ENCODE measurements around the gene ABCB8.
"Not testable (repeated sequence)": the region's sequence is repeated elsewhere in the genome, so short reads cannot be mapped to it uniquely, and the experiment has no call there.

The ABCB8 gene

DNA sequence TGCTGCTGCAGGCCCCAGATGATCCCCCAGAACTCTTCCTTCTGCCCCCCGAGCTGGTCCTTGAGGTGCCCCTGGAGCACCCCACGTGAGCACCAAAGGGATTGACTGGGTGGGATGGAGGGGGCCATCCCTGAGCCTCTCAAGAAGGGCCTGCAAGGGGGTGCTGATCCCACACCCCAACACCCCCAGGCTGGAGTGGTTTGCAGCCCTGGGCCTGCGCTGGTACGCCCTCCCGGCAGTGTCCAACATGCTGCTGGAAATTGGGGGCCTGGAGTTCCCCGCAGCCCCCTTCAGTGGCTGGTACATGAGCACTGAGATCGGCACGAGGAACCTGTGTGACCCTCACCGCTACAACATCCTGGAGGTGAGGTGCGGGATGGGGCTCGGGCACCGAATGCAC, 29.2 kb upstream of the ABCB8 start:
- DNase-seq: no peak

DNA sequence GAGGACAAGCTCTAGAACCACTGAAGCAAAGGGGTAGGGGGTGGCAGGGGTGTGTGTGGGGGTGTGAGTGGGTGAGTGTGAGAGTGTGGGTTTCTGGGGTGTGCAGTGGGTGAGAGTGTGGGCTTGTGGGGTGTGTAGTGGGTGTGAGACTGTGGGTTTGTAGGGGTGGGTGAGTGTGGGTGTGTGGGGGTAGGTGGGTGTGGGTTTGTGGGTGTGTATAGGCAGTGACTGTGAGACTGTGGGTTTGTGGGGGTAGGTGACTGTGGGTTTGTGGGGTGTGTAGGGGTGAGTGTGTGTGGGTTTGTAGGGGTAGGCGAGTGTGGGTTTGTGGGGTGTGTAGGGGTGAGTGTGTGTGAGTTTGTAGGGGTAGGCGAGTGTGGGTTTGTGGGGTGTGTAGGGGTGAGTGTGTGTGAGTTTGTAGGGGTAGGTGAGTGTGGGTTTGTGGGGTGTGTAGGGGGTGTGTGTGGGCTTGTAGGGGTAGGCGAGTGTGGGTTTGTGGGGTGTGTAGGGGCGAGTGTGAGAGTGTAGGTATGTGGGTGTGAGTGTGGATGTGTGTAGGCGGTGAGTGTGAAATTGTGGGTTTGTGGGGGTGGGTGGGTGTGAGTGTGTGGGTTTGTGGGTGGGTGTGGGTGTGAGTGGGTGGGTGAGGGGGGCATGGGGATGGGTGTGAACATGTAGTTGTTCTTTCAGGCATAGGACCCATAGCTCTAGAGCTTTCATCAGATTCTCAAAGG, 28.6 kb upstream of the ABCB8 start:
- DNase-seq: no peak

DNA sequence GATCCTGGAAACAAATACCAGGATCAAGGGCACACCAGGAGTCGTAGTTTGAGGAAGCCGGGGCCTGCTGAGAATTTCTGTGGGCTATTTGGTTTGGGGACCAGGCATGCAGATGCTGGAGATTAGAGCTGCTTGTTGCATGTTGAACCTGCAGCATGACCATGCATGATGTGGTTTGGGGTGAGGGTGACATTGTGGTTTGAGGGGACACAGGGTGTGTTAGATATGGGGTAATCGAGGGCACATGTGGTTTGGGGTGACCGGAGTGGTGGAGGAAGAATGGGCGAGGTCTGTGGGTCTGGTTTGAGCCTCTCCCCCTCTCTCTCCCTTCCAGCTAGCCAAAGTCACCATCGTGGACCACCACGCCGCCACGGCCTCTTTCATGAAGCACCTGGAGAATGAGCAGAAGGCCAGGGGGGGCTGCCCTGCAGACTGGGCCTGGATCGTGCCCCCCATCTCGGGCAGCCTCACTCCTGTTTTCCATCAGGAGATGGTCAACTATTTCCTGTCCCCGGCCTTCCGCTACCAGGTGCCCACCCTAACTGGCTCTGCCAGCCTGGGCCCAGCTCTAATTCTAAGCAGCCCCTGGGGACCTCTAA, 27.3 kb upstream of the ABCB8 start:
- DNase-seq: no peak

DNA sequence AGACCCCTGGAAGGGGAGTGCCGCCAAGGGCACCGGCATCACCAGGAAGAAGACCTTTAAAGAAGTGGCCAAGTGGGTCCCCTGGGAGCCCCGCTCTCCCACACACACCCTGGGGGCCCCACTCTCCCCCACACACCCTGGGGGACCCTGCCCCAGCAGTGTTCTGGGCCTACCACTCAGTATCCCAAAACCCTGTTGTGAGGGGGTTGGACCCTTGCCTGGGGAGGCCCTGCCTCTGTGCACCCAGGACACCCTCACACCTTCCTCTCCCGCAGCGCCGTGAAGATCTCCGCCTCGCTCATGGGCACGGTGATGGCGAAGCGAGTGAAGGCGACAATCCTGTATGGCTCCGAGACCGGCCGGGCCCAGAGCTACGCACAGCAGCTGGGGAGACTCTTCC, 26.7 kb upstream of the ABCB8 start:
- no peak for DNase-seq

DNA sequence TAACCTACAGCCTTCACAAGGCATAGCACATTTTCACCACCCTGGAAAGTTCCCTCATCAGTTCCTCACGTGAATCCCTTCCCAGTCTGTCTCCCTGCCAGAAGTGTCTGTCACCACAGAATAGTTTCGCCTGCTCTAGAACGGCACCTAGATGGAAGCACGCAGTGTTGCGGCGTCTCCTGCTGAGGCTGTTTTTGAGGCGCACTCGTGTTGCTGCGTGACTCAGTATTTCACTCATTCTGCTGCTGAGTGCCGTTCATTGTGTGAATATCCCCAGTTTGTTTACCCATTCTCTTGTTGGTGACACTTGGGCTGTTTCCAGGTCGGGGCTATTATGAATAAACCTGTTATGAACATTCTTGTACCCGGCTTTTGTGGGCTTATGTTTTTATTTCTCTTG, 24.7 kb upstream of the ABCB8 start:
- no peak for DNase-seq

DNA sequence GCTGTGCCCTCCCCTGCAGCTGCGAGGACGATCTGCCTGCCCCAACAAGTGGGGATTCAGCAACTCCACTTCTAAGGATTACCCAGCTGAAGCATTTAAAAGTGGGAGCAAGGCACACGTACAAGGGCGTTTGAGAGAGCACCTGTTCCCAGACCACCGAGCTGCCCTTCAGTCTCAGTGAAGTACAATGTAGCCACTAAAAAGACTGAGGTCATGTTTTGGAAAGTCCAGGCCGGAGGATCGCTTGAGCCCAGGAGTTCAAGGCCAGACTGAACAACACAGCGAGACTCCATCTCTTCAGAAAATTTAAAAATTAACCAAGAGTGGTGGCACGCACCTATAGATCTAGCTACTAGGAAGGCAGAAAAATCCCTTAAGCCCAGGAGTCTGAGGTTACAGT, 22.7 kb upstream of the ABCB8 start:
- DNase-seq: no peak

DNA sequence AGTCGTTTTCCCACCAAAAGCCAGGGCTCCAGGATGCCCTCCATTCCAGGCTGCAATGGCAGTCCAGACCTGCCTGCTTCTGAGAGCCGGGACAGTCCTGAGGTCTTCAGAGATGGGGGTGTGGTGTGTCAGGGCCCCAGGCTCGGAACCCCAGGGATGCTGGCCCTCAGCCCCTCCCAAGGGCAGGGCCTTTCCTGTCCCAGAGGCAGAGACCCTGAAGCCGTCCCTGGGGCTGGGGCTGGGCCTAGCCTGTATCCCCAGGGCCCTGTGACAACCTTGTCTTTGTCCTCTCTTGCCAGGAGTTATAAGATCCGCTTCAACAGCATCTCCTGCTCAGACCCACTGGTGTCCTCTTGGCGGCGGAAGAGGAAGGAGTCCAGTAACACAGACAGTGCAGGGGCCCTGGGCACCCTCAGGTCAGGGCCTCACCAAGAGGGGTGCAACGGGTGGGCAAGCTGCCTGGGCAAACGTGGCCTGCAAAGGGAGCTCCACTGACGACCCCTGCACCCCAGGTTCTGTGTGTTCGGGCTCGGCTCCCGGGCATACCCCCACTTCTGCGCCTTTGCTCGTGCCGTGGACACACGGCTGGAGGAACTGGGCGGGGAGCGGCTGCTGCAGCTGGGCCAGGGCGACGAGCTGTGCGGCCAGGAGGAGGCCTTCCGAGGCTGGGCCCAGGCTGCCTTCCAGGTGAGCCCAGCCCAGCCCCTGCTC, 21.5 kb upstream of the ABCB8 start:
- no peak for DNase-seq

DNA sequence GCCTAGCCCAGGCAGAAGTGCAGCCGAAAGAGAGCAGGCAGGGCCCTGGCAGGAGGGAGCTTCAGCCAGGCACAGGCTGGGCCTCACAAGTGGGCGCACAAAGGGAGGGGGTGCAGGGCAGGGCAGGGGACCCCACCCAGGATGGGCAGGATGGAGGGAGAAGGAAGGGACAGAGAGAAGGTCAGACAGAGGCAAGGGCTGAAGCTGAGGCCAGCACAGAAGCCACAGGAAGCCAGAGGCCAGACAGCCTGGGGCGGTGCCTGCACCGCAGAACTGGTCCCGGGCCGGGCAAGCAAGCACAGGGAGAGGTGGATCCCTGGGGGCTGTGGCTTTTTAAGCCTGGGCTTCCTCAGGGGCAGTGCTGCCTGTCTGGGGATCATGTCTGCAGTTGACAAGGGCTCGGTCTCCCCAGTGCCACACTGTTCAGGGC, 20.8 kb upstream of the ABCB8 start:
- DNase-seq: no peak

DNA sequence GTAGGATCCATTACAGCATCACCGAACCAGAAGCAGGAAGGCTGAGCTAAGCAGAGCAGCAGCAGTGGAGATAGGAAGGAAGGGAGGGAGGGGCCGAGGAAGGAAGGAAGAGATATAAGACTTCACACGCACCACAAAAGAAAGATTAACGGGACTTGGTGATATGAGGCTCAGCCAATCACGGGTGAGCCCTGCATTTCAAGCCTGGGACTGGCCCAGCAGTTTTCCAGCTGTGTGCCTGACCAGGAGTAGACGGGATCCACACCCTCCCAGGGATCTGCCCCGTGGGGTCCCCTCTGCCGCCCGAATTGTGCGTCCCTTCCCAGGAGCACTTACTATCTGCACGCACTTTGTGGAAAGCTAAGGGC, 20.1 kb upstream of the ABCB8 start:
- DNase-seq: no peak

DNA sequence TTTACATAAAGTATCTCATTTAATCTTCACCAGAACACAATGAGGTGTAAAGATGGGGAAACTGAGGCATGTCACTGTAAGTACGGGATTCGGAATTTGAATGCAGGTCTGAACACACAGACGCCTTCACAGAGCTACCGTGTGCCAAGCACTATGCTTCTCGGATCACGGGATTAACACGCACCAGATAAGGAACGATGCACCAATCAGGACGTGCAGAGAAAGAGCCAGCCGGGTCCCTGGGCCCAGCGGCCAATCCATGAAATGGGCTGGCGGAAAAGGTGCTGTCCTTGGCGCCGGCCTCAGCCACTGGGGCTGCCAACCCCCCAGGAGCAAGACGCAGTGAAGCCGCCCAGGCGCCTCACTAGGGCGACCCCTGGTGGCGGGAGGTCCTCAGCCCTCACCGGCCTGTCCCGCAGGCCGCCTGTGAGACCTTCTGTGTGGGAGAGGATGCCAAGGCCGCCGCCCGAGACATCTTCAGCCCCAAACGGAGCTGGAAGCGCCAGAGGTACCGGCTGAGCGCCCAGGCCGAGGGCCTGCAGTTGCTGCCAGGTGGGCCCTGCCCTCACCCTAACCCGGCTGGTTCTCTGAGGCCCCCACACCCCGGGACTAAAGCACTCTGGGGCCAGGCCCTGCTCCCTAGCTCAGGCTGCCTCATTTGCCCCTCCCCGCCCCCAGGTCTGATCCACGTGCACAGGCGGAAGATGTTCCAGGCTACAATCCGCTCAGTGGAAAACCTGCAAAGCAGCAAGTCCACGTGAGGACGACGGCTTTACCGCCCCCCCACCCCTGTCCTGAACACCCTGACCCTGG, 19.5 kb upstream of the ABCB8 start:
- DNase-seq: peak; percentile 29

DNA sequence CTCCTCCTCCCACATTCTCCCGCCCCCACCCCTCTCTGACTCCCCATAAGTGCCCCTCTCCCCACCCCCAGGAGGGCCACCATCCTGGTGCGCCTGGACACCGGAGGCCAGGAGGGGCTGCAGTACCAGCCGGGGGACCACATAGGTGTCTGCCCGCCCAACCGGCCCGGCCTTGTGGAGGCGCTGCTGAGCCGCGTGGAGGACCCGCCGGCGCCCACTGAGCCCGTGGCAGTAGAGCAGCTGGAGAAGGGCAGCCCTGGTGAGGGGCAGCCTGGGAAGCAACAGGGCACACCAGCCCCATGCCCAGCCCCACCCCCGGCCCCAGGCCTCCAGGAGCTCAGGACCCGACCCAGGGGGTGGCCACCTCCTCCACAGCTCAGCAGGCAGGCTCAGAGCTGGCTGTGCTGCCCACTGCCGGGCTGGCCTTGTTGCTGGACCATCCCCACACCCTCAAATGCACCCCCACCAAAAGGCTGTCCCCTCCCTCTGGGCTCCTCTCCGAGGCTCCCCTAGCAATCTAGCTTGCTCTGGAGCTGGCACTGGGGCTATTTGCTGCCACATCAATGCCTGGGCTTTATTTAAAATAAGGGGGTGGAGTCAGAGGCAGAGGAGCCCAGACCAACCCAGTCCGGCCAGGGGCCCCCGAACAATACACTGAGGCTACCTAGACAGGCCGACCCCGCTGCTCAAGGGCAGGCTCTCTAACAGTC, 18.8 kb upstream of the ABCB8 start:
- DNase-seq: no peak

DNA sequence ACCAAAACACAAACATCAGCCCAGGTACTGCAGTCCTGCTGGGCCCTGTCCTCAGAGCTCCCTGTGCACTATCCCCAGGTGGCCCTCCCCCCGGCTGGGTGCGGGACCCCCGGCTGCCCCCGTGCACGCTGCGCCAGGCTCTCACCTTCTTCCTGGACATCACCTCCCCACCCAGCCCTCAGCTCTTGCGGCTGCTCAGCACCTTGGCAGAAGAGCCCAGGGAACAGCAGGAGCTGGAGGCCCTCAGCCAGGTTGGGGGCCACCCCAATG, 18.3 kb upstream of the ABCB8 start:
- DNase-seq: no peak

DNA sequence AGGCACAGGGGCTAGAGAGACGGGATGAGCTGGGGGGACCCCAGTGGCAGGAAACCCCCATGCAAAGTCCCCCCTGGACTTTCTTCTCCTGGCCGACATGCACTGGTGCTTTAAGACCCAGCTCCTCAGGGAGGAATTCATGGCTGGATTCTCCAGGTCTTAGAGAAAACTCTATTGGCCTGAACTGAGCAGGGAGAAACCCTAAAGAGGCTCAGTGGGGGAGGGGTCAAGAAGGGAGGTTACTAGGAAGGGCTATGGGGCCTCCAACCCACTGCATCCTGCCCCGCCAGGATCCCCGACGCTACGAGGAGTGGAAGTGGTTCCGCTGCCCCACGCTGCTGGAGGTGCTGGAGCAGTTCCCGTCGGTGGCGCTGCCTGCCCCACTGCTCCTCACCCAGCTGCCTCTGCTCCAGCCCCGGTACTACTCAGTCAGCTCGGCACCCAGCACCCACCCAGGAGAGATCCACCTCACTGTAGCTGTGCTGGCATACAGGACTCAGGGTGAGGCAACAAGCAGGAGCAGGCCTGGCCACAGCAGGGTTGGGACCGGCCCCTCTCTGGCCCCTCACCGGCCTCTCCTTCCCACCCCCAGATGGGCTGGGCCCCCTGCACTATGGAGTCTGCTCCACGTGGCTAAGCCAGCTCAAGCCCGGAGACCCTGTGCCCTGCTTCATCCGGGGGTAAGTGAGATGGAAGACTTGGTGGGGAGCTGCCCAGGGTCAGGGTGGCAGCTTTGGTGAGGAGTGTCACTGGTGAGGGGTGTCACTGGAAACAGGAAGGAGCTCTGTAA, 17.7 kb upstream of the ABCB8 start:
- DNase-seq: no peak

DNA sequence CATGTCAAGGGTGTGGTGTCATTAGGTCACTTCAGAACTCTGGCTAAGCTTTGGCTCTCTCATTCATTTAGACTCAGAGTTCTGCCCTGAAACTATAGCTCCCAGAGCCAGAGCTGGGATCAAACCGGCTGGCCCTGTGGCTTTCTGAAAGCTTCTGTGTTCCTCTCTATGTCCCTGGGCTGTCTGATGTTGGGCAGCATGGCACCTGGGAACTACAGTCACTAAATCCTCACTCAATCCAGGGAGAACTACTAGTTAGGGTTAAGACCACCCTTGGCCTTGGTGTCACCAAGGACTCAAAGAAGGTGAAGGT, 17.2 kb upstream of the ABCB8 start:
- DNase-seq: no peak

DNA sequence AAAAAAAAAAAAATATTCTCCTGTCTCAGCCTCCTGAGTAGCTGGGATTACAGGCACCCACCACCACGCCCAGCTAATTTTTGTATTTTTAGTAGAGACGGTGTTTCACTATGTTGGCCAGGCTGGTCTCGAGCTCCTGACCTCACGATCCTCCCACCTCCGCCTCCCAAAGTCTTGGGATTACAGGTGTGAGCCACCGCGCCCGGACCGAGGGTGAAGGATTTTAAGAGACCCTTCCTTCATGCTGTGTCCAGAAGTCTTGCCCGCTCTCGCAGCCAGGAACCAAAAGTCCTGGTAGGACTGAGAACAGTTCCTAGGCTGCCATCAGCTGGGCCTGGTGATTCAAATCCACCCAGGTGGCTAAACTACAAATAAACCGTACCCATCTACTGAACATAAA, 16.6 kb upstream of the ABCB8 start:
- not testable (repeated sequence) for DNase-seq

DNA sequence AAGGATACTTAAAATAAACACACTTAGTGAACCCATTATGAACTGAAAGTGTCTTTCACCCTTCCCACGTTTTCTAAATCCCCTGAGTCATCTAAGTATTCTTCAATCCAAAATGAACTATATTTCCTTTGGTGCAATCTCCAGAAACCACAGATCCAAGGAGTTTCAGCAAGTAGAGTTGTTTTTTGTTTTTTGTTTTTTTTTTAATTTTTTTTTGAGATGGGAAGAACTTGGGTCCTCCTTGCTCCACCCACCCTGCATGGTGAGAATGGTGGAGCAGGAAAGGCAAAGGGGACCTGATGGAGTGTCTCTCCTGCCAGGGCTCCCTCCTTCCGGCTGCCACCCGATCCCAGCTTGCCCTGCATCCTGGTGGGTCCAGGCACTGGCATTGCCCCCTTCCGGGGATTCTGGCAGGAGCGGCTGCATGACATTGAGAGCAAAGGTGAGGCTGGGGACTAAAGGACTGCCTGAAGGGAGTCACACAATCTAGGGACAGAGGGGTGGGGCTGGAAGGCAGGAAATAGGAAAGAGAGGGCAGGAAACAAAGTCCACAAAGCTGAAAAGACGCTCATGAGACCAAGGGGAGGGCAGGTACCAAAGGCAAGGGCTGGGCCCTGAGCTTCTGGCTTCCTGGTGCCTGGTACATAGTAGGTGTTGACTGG, 16.1 kb upstream of the ABCB8 start:
- DNase-seq: no peak

DNA sequence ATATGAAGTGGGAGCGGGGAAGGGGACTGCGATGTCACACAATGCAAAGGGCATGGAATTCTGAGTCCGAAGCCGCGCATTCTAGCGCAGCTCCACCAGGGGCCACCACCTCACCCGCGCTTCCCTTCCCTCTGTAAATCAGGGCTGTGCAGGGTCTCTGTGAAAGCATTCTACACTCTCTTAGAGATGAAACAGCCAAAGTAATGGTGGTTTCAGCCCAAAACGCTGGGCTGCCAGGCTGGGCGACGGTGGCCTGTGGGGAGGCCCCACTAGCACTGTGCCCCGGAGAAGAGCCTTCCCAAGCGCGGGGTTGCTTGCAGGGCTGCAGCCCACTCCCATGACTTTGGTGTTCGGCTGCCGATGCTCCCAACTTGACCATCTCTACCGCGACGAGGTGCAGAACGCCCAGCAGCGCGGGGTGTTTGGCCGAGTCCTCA, 15.3 kb upstream of the ABCB8 start:
- peak; percentile 8 for DNase-seq

DNA sequence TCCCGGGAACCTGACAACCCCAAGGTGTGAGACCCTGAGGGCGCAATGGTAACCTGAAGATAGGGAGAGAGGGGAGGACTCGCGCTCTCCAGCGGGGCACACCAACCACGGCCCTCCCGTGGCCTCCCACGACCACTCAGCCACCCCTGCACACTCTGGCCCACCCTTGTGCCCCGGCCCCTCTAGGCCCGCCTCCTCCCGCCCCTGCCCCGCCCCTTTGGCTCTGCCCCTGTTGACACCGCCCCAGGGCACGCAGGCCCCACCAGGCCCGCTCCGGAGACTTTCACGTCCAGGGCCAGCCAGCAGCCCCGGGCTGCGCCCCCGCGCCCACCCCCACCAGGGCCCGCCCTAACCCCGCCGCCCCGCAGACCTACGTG, 14.9 kb upstream of the ABCB8 start:
- DNase-seq: no peak

DNA sequence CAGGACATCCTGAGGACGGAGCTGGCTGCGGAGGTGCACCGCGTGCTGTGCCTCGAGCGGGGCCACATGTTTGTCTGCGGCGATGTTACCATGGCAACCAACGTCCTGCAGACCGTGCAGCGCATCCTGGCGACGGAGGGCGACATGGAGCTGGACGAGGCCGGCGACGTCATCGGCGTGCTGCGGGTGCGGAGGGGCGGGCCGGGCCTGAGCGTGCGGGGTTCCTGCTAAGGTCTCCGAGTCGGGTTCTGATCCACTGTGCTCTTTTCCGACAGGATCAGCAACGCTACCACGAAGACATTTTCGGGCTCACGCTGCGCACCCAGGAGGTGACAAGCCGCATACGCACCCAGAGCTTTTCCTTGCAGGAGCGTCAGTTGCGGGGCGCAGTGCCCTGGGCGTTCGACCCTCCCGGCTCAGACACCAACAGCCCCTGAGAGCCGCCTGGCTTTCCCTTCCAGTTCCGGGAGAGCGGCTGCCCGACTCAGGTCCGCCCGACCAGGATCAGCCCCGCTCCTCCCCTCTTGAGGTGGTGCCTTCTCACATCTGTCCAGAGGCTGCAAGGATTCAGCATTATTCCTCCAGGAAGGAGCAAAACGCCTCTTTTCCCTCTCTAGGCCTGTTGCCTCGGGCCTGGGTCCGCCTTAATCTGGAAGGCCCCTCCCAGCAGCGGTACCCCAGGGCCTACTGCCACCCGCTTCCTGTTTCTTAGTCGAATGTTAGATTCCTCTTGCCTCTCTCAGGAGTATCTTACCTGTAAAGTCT, 14.3 kb upstream of the ABCB8 start:
- DNase-seq: no peak

DNA sequence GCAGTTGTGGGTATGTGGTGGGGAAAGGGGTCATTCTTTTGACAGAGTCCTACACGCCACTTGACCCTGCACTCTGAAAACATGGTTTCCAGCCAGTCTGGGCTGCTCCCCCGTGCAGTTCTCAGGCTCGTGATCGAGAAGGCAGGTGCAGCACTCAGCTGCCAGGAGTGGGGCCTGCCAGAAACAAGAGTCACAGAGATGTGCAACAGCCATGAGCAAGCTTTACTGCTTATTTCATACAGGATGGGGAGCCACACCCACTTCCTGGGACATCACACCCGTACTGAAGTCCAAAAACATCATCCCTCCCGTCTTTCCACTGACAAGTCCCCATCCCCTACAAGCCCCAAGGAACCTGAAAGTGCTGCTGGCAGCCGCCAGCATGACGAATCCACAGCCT, 13.3 kb upstream of the ABCB8 start:
- no peak for DNase-seq

DNA sequence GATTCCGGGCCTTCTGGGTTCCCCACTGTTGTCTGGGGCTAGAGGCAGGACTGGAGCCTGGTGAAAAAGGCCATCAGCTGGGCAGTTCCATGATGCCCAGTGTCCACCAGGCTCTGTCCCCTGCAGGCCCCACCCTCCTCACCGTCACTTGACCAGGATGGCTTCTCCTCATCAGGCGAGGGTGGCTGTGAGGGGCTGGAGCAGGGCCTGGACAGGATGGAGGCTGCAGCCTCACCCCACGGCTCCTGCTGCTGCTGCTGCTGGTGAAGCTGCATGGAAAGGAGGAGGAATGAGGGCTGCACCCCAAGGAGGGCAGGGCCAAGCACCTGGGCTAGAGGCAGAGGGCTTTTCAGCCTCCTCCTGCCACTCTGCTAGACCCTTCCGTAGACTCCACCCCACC, 12.3 kb upstream of the ABCB8 start:
- DNase-seq: no peak

Data from kidney glomerular epithelial cell (primary cell).